GM19025 (cell line): ENCODE results near the gene CPSF4.

Source experiments
- ATAC-seq: cut with Tn5 transposase; IDR thresholded peaks from one replicate; pipeline ENCODE4 v1.9.1; 2021; ENCODE audit warnings: mild to moderate bottlenecking, low read depth, moderate library complexity; ENCODE audit not compliant: unreplicated experiment

CPSF4 gene

DNA sequence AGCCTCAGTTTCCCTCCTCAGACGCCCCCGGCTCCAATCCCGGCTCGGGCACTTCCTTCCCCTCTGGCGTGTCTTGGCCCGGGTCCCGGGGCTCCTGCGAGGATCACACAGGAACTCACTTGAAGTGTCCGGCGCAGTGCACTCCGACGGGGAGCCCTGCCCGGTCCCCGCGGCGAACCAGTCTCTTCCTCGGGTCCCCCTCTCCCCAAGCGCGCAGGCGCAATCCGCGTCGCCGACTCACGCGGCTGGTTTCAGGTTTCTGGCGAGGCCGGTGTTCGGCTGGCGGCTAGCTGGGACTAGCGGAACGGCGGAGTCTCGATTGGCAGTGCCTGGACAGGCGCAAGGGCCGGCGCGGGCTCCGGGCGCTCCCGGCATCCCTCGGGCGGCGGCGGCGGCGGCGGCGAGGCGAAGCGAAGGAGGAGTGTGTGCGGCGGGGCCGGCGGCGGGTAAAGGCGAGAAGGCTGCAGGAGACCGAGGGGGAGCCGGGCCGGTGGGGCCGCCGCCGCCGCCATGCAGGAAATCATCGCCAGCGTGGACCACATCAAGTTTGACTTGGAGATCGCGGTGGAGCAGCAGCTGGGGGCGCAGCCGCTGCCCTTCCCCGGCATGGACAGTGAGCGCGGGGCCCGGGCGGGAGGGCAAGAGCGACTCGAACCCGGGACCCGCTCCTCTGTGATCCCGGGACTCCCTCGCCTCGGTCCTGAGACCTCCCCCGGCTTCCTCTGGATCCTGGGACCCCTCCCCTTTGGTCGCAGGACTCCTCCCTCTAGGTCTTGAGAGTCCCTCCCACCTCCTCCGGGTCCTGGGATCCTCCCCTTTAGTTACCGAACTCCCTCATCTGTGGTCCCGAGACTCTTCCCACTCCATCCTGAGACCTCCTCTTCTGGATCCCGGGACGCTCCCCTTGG, at the start of gene CPSF4, which contains the start of gene PTCD1:
CPSF4 (plus strand) TSS at position 371 of the 908 bp plus-strand sequence; CDS start at position 511, 140 bp downstream.
PTCD1 (minus strand) TSS at position 226 of the 908 bp plus-strand sequence. CDS start 3,556 bp downstream, outside the sequence.
- peak; percentile 95 for ATAC-seq

- ATAC-seq: no peak
Observed at GRCh38 chr7:99389772-99390171, 49.0 kb upstream of the CPSF4 start.

DNA sequence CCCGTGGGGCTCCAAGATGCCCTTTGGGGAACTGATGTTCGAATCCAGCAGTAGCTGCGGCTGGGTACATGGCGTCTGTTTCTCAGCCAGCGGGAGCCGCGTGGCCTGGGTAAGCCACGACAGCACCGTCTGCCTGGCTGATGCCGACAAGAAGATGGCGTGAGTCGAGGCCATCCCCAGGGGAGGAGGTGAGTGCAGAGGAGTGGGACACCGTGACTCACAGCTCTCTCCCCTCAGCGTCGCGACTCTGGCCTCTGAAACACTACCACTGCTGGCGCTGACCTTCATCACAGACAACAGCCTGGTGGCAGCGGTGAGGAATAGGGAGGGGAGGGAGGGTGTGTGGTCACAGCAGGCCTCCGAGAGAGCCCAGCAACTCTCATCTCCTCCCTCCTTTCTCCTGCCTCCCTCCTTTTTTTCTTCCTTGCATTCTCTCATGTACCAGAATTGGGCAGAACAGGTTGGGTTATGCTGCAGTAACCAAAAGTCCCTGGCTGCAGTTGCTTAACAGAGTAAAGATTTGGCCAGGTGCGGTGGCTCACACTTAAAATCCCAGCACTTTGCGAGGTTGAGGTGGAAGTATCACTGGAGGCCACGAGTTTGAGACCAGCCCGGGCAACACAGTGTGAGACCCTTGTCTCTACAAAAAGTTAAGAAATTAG, 47.7 kb upstream of the CPSF4 start:
- ATAC-seq: no peak

GRCh38 chr7:99392046-99392445, 46.7 kb upstream of the CPSF4 start:
- ATAC-seq: no peak

GRCh38 chr7:99392659-99393354, 45.9 kb upstream of the CPSF4 start:
- ATAC-seq: peak; percentile 71

DNA sequence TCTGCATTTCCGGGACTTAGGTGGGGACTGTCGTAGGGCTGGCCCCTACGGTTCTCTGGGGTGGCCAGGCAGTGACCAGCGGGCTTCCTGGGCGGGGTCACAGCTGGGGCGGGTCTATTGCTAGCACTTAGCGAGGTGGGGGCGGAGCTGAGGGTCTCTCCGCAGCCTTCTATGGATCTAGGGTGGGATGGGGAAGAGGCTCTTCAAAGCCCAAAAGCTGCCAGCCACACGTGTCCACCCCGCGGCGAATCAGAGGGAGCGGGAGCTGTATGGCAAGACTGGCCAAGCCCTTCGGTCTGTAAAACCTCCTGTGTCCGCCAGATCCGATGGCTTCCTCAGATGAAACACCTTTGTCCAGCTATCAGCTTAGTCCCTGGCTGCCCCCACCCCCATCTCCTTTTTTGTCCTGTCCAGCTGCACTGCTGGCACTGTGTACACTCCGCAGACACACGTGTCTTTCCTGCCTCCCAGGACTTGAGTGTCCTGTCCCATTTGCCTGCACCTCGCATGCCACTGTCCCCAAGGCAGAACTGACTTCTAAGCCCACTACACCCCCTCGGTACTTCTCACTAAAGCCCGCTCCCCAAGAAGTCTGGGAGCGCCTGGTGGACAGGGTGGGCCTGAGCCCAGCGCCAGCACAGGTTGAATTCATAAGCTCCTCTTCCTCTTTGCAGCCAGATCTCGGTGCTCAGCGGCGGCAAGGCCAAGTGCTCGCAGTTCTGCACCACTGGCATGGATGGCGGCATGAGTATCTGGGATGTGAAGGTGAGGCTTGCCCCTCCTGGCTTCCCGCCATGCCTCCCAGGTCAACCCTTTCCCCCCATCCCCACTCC, 45.2 kb upstream of the CPSF4 start:
- no peak for ATAC-seq

- ATAC-seq: no peak
Observed at GRCh38 chr7:99394188-99394502, 44.6 kb upstream of the CPSF4 start.

DNA sequence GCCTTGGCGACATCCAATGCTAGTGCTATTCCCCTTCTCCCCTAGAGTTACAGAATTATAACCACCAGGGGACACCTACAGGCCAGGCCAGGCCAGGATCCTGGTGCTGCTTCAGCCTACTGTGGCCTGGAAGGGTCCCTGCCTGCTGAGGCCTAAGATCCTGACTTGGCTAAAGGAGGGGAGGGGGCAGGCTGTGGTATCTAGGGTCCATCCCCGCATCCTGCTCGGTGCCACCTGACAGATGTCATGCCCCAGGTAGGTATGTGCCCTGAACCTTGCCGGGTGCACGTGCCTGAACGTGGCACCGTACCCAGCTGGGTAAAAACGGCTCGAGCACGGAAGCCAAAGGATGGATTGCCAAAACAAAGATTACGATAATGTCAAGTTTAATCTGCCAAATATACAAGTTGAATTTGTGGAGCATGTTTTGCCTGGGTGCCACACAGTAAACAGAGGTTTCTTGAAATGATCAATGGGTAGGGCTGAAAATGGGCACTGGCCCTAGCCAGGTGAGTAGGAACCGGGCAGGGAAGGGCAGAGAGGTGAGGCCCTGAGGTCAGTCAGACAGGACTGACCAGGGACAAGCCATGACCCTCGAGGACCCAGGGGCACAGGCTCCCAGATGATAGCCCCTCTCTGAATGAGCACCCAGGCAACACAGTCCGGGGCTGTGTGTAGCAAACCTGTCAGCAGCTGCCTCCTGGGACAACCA, 43.0 kb upstream of the CPSF4 start:
- ATAC-seq: no peak

GRCh38 chr7:99396418-99397296, 42.1 kb upstream of the CPSF4 start:
- no peak for ATAC-seq

- no peak for ATAC-seq
Observed at GRCh38 chr7:99397297-99397983, 41.3 kb upstream of the CPSF4 start.

GRCh38 chr7:99398891-99399445, 39.8 kb upstream of the CPSF4 start:
- no peak for ATAC-seq

GRCh38 chr7:99399597-99399996, 39.1 kb upstream of the CPSF4 start:
- ATAC-seq: no peak

GRCh38 chr7:99402854-99403253, 35.9 kb upstream of the CPSF4 start:
- no peak for ATAC-seq

- ATAC-seq: no peak
Observed at GRCh38 chr7:99403764-99404163, 35.0 kb upstream of the CPSF4 start.

DNA sequence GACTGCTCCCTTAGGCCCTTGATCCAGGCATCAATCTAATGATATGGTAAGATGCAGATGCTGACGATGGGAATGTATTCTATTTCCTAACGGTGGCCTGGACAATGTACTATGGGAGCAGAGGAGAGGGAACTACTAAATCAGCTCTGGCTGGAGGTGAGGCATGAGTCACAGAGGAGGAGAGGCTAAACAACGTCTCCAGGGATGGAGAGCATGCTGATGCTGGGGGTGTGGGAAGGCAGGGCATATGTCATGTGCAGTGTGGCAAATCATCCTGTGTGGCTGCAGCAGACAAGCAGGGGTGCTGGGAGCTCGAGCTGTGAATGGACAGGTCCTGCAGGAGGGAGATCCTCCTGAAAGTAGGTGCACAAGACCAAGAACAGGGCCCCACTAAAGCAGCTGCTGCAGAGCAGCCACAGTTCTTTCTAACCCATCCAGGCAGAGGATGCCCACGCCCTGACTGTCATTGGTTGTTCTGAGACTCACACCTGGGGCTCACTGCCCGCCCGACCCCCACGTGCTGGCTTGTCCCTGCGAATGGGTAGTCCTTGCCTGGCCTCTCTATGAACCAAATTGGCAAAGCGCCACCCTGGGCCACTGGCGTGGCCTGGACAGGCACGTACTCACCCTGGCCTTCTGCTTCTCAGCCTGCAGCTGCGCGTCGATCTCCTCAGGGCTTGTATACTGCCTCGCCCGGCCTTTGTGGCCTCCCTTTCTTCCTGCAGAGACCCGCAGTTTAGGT, 34.3 kb upstream of the CPSF4 start:
- no peak for ATAC-seq

GRCh38 chr7:99404977-99405320, 33.8 kb upstream of the CPSF4 start:
- no peak for ATAC-seq

DNA sequence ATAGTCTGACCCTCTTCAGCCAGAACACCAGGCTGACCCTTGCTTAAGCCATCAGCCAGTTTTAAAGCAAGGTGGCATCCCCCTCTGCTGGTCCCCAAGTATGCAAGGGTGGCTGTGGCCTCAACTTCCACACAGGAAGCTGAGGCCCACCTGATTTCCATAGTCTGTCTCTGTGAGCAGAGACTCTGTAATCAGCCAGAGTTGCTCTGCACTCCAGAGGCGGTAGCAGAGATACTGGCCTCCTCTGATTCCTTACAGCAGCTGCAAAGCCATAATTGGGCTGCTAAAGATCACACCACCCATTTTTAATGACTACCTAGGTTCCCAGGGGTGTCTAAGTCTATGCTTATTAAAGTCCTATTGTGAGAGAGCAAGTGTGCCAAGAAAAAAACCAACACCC, 32.2 kb upstream of the CPSF4 start:
- no peak for ATAC-seq
